HEK293 (cell line): ENCODE data around the gene PSMD7.
A peak's percentile ranks its signal among the peaks of the same experiment; 100 is the strongest.

Experiments used
- ATF2 ChIP-seq: fragments of 450-650 bp; formaldehyde crosslinking; IDR thresholded peaks from 2 replicates; pipeline ENCODE4 v1.5.1; 2016; ENCODE audit warnings: missing biosample characterization, missing genetic modification characterization, low read depth
- BCL11A ChIP-seq: fragments of 450-650 bp; formaldehyde crosslinking; IDR thresholded peaks from 2 replicates; pipeline ENCODE4 v1.5.1; 2016; ENCODE audit warnings: low read depth, missing biosample characterization, missing genetic modification characterization
- BCL11B ChIP-seq: fragments of 450-650 bp; formaldehyde crosslinking; IDR thresholded peaks from 2 replicates; pipeline ENCODE4 v1.5.1; 2016; ENCODE audit warnings: low read depth, missing biosample characterization, missing genetic modification characterization
- HOXA7 ChIP-seq: sonication (generic); formaldehyde crosslinking; IDR thresholded peaks from 2 replicates; pipeline ENCODE4 v1.8.1; 2022; ENCODE audit warnings: missing genetic modification reagents, borderline replicate concordance
- PBX3 ChIP-seq: sonication (generic); formaldehyde crosslinking; IDR thresholded peaks from 2 replicates; pipeline ENCODE4 v1.8.1; 2022; ENCODE audit warnings: mild to moderate bottlenecking, moderate library complexity, missing genetic modification reagents
- PRDM4 ChIP-seq: fragments of 450-650 bp; formaldehyde crosslinking; IDR thresholded peaks from 2 replicates; pipeline ENCODE4 v1.5.1; 2017; ENCODE audit warnings: missing biosample characterization, missing genetic modification characterization
- ZBTB11 ChIP-seq: fragments of 450-650 bp; formaldehyde crosslinking; conservative IDR thresholded peaks from 2 replicates; pipeline ENCODE4 v1.5.1; 2016; ENCODE audit warnings: low read depth, missing biosample characterization, missing genetic modification characterization
- ZBTB21 ChIP-seq: fragments of 450-650 bp; formaldehyde crosslinking; IDR thresholded peaks from 2 replicates; pipeline ENCODE4 v1.5.1; 2017; ENCODE audit warnings: missing biosample characterization, missing genetic modification characterization
- ZBTB8A ChIP-seq: fragments of 450-650 bp; formaldehyde crosslinking; IDR thresholded peaks from 2 replicates; pipeline ENCODE4 v1.5.1; 2016; ENCODE audit warnings: missing biosample characterization, missing genetic modification characterization
- ZFP41 ChIP-seq: fragments of 450-650 bp; formaldehyde crosslinking; IDR thresholded peaks from 2 replicates; pipeline ENCODE4 v1.5.1; 2016; ENCODE audit warnings: missing biosample characterization, missing genetic modification characterization, borderline replicate concordance
- ZNF146 ChIP-seq: fragments of 450-650 bp; formaldehyde crosslinking; IDR thresholded peaks from 2 replicates; pipeline ENCODE4 v1.5.1; 2016; ENCODE audit warnings: missing biosample characterization, missing genetic modification characterization
- ZNF2 ChIP-seq: fragments of 450-650 bp; formaldehyde crosslinking; IDR thresholded peaks from 2 replicates; pipeline ENCODE4 v1.5.1; 2016; ENCODE audit warnings: missing biosample characterization, missing genetic modification characterization
- ZNF211 ChIP-seq: fragments of 450-650 bp; formaldehyde crosslinking; IDR thresholded peaks from 2 replicates; pipeline ENCODE4 v1.5.1; 2016; ENCODE audit warnings: low read depth, missing biosample characterization, missing genetic modification characterization
- ZNF221 ChIP-seq: fragments of 450-650 bp; formaldehyde crosslinking; IDR thresholded peaks from 2 replicates; pipeline ENCODE4 v1.5.1; 2017; ENCODE audit warnings: missing biosample characterization, missing genetic modification characterization, borderline replicate concordance
- ZNF239 ChIP-seq: fragments of 450-650 bp; formaldehyde crosslinking; IDR thresholded peaks from 2 replicates; pipeline ENCODE4 v1.5.1; 2016; ENCODE audit warnings: missing biosample characterization, missing genetic modification characterization
- ZNF274 ChIP-seq, 2 experiments: fragments of 200-500 bp in 1 of 2; fragments of 450-650 bp in 1 of 2; sonication (Bioruptor generic) in 1 of 2; formaldehyde crosslinking in 1 of 2; IDR thresholded peaks; 2 replicates each; pipeline versions ENCODE4 v1.5.1 to v1.6.1; 2014 to 2016; ENCODE audit warnings: borderline replicate concordance in 1 of 2, inconsistent platforms in 1 of 2, low read length in 1 of 2, missing biosample characterization in 1 of 2, missing genetic modification characterization in 1 of 2
- ZNF280C ChIP-seq: fragments of 450-650 bp; formaldehyde crosslinking; IDR thresholded peaks from 2 replicates; pipeline ENCODE4 v1.5.1; 2016; ENCODE audit warnings: missing biosample characterization, missing genetic modification characterization
- ZNF292 ChIP-seq: fragments of 450-650 bp; formaldehyde crosslinking; IDR thresholded peaks from 2 replicates; pipeline ENCODE4 v1.5.1; 2016; ENCODE audit warnings: low read depth, missing biosample characterization, missing genetic modification characterization, borderline replicate concordance
- ZNF311 ChIP-seq: fragments of 450-650 bp; formaldehyde crosslinking; IDR thresholded peaks from 2 replicates; pipeline ENCODE4 v1.5.1; 2017; ENCODE audit warnings: missing biosample characterization, missing genetic modification characterization, borderline replicate concordance
- ZNF324 ChIP-seq: fragments of 450-650 bp; formaldehyde crosslinking; IDR thresholded peaks from 2 replicates; pipeline ENCODE4 v1.5.1; 2016; ENCODE audit warnings: missing biosample characterization, missing genetic modification characterization
- ZNF391 ChIP-seq: fragments of 450-650 bp; formaldehyde crosslinking; IDR thresholded peaks from 2 replicates; pipeline ENCODE4 v1.5.1; 2016; ENCODE audit warnings: low read depth, missing biosample characterization, missing genetic modification characterization, borderline replicate concordance
- ZNF423 ChIP-seq: fragments of 450-650 bp; formaldehyde crosslinking; IDR thresholded peaks from 2 replicates; pipeline ENCODE4 v1.5.1; 2016; ENCODE audit warnings: missing biosample characterization, missing genetic modification characterization
- ZNF488 ChIP-seq: fragments of 450-650 bp; formaldehyde crosslinking; IDR thresholded peaks from 2 replicates; pipeline ENCODE4 v1.5.1; 2016; ENCODE audit warnings: missing biosample characterization, missing genetic modification characterization
- ZNF549 ChIP-seq: fragments of 450-650 bp; IDR thresholded peaks from 2 replicates; pipeline ENCODE4 v1.5.1; 2018; ENCODE audit warnings: missing biosample characterization, missing genetic modification characterization, mild to moderate bottlenecking, inconsistent platforms, moderate library complexity
- ZNF555 ChIP-seq: fragments of 450-650 bp; formaldehyde crosslinking; conservative IDR thresholded peaks from 2 replicates; pipeline ENCODE4 v1.5.1; 2017; ENCODE audit warnings: missing biosample characterization, mild to moderate bottlenecking, missing genetic modification characterization, inconsistent platforms
- ZNF561 ChIP-seq: fragments of 450-650 bp; IDR thresholded peaks from 2 replicates; pipeline ENCODE4 v1.5.1; 2018; ENCODE audit warnings: missing biosample characterization, missing genetic modification characterization, borderline replicate concordance
- ZNF658 ChIP-seq: fragments of 450-650 bp; formaldehyde crosslinking; IDR thresholded peaks from 2 replicates; pipeline ENCODE4; 2016; ENCODE audit warnings: missing biosample characterization, missing genetic modification characterization

Gene PSMD7

GRCh38 chr16:74296432-74297144 is at the start of gene PSMD7 (continued):
- no peak for TF ChIP-seq ZNF221 (tag by site-specific recombination)
- TF ChIP-seq BCL11A (tag by site-specific recombination), result no peak
- TF ChIP-seq ZNF2 (tag by site-specific recombination), result no peak; the same call in 1 of the 2 replicates
- no peak for TF ChIP-seq ZNF549 (tag by site-specific recombination)
- TF ChIP-seq ZNF555 (tag by site-specific recombination), result no peak
- no peak for TF ChIP-seq ZNF292 (tag by site-specific recombination)
- no peak for TF ChIP-seq ZNF311 (tag by site-specific recombination)
- peak; percentile 43; the same call in 1 of the 2 replicates for TF ChIP-seq ZNF561 (tag by site-specific recombination)
- TF ChIP-seq ZNF324, result no peak
- TF ChIP-seq ZNF423 (tag by site-specific recombination), result no peak
- no peak for TF ChIP-seq ZNF211 (tag by site-specific recombination)
- no peak for TF ChIP-seq PBX3 (CRISPR knock-in tag)
- peak; percentile 23; the same call in 1 of the 2 replicates for TF ChIP-seq PRDM4
- peak; percentile 2; the same call in 1 of the 2 replicates for TF ChIP-seq ZNF146 (tag by site-specific recombination)
- no peak for TF ChIP-seq ATF2 (tag by site-specific recombination)
- TF ChIP-seq ZBTB11 (tag by site-specific recombination), result peak; percentile 93
- TF ChIP-seq ZNF280C, result no peak
- no peak for TF ChIP-seq ZNF488 (tag by site-specific recombination)
- no peak for TF ChIP-seq ZNF658 (tag by site-specific recombination)
- TF ChIP-seq ZBTB8A (tag by site-specific recombination), result peak; percentile 72
- TF ChIP-seq ZNF239 (tag by site-specific recombination), result peak; percentile 4; the same call in 1 of the 2 replicates
- no peak; the same call in 1 of the 2 replicates for TF ChIP-seq ZNF391
- no peak for TF ChIP-seq ZNF274 (IDR thresholded peaks at IDR 0.05; ENCODE audit: low read length)
- TF ChIP-seq ZNF274 (tag by site-specific recombination; IDR thresholded peaks at IDR 0.05; ENCODE audit: borderline replicate concordance), result no peak
- TF ChIP-seq ZFP41 (tag by site-specific recombination), result no peak
- no peak for TF ChIP-seq BCL11B (tag by site-specific recombination)
- TF ChIP-seq ZBTB21 (tag by site-specific recombination), result no peak
- no peak for TF ChIP-seq HOXA7 (CRISPR knock-in tag)
